Natural killer cell (primary cell): Measurements from ENCODE around the gene PADI1. TPM values are rescaled to one million over a fixed set of nuclear protein-coding genes. Genes with fewer than 3 reads are reported as not detected.

Experiments
- ATAC-seq, 3 donors: fragments of 150-1000 bp in 2 of 3; fragments of 200-7000 bp in 1 of 3; cut with Tn5 transposase; 1 replicate in 1 of 3; 2 replicates in 2 of 3; pipeline ENCODE4 v1.10.0; 2021; ENCODE audit warnings: mild to moderate bottlenecking in 2 of 3, moderate library complexity in 2 of 3
- DNase-seq, 2 donors: peaks; one replicate each; pipeline versions ENCODE4 v3.0.0 to v3.0.0-alpha.2; 2013 to 2021; ENCODE audit warnings: mixed read lengths in 1 of 2
- H3K27ac ChIP-seq: one replicate; pipeline ENCODE4 v1.5.1; 2013; ENCODE audit warnings: mild to moderate bottlenecking, low read length
- H3K27me3 ChIP-seq: one replicate; pipeline ENCODE4 v1.6.1; 2013; ENCODE audit warnings: low read length; ENCODE audit not compliant: control insufficient read depth, insufficient read depth
- H3K36me3 ChIP-seq: one replicate; pipeline ENCODE4 v1.6.1; 2013; ENCODE audit warnings: low read length; ENCODE audit not compliant: control insufficient read depth, insufficient read depth
- H3K4me1 ChIP-seq: one replicate; pipeline ENCODE4 v1.6.1; 2013; ENCODE audit warnings: low read length; ENCODE audit not compliant: control insufficient read depth, insufficient read depth
- H3K4me3 ChIP-seq: one replicate; pipeline ENCODE4 v1.5.1; 2013; ENCODE audit warnings: low read length
- H3K9me3 ChIP-seq: one replicate; pipeline ENCODE4 v1.6.1; 2013; ENCODE audit warnings: low read length; ENCODE audit not compliant: control insufficient read depth, insufficient read depth
- H3K27ac Mint-ChIP-seq, 2 donors: one replicate each; pipeline ENCODE4 v1.8.0; 2022; ENCODE audit warnings: mild to moderate bottlenecking in 2 of 2, mixed read lengths in 2 of 2, moderate library complexity in 1 of 2
- H3K27me3 Mint-ChIP-seq, 2 donors: one replicate each; pipeline ENCODE4 v1.8.0; 2022; ENCODE audit warnings: low read depth in 2 of 2, mixed read lengths in 2 of 2
- H3K36me3 Mint-ChIP-seq: one replicate; pipeline ENCODE4 v1.8.0; 2022; ENCODE audit warnings: mixed read lengths
- H3K4me1 Mint-ChIP-seq, 2 donors: one replicate each; pipeline ENCODE4 v1.8.0; 2022; ENCODE audit warnings: mixed read lengths in 2 of 2
- H3K4me3 Mint-ChIP-seq: one replicate; pipeline ENCODE4 v1.8.0; 2022; ENCODE audit warnings: mild to moderate bottlenecking, moderate library complexity, mixed read lengths
- H3K9me3 Mint-ChIP-seq, 2 donors: one replicate each; pipeline ENCODE4 v1.8.0; 2022; ENCODE audit warnings: mixed read lengths in 2 of 2
- WGBS: methylation state at CpG from one replicate; pipeline ENCODE4 v1.1.7; 2013; ENCODE audit warnings: missing lambda C conversion rate; ENCODE audit not compliant: insufficient coverage; 5-methylcytosine and 5-hydroxymethylcytosine counted together
- intact Hi-C: fragments of 100-400 bp; cut with micrococcal nuclease; formaldehyde crosslinking; loops from one replicate; pipeline ENCODE4 v1.14.2; 2022
- total RNA-seq, 4 donors: library from RNA; stranded (reverse); fragments of 120-200 nt in 1 of 4; gene quantifications; one replicate each; pipeline versions ENCODE4 v1.2.3 to v1.2.4, GENCODE V29; 2013 to 2022
- TF ChIP-seq, protein P1 (sequence below): fragments of 200-600 bp; IDR thresholded peaks from one replicate; pipeline ENCODE4 v1.8.0; 2022; ENCODE audit warnings: antibody characterized with exemption

Gene PADI1
- total RNA-seq, 3 donors from 2014 or later (not counting 1 experiment from before 2014, with no cell fraction given): not detected

DNA sequence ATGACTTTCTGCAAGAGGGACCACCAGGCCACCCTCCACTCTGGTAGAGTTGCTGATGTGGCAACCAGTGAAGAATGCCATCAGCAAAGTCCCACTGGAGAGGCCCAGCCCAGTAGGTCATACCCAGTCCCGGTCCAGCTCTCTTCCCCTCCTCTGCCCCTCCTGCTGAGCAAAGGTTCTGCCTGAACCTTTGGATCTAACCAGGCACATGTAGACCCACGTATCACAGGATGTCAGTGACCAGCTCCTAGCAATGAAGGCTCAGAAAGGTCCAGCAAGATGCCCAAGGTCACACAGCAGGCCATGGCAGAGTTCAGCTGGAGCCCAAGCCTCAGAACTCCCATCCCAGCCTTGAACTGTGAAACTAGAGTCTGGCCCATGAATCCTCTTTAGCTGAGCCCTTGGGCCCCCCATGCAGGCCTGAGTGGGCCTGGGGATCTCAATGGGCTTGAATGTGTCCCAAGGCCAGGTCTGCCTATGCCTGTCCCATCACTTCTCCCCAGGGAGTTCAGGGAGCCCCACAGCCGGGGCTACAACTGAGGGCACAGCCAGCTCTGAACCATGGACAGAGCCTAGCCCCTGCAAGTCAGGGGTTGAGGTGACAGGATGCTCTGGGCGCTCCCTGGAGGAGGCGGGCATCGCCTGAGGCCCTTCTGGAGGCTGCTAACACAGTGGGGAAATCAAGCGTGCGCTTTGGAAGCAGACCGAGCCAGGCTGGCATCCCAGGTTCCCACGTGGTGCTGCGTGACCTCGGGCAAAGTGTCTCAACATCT is 21.4 kb upstream of the PADI1 start:
- H3K27me3 Mint-ChIP-seq: peaks cover 7 to 9% of the 10 kb centered on the region in 2 donors
- WGBS: 93% methylated on average over 12 of the region's 12 CpGs
- H3K4me3 Mint-ChIP-seq: no peak overlapping the region

DNA sequence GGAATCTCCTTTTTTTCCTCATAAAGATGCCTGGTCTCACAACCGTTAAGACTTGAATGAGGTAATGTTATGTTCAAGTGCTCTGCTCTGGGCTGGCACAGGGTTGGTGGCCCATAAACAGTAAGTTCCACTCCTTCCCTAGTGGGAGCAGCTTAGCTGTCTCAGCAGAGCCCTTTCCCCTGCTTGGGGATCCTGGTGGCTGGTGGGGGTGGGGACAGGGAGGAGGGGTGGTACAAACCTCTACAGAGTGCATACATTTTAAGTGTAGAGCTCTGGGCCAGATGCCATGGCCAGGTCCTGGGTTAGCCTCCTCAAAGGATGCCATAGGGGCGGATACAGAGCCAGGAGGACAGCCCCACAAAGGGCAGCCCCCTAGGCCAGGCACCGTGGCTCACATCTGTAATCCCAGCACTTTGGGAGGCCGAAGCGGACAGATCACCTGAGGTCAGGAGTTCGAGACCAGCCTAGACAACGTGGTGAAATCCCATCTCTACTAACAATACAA is 20.7 kb upstream of the PADI1 start:
- TF ChIP-seq, protein P1, sequence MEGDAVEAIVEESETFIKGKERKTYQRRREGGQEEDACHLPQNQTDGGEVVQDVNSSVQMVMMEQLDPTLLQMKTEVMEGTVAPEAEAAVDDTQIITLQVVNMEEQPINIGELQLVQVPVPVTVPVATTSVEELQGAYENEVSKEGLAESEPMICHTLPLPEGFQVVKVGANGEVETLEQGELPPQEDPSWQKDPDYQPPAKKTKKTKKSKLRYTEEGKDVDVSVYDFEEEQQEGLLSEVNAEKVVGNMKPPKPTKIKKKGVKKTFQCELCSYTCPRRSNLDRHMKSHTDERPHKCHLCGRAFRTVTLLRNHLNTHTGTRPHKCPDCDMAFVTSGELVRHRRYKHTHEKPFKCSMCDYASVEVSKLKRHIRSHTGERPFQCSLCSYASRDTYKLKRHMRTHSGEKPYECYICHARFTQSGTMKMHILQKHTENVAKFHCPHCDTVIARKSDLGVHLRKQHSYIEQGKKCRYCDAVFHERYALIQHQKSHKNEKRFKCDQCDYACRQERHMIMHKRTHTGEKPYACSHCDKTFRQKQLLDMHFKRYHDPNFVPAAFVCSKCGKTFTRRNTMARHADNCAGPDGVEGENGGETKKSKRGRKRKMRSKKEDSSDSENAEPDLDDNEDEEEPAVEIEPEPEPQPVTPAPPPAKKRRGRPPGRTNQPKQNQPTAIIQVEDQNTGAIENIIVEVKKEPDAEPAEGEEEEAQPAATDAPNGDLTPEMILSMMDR: no peak
- Histone ChIP-seq H3K27me3 (no peaks in the 10 kb centered on the region), H3K27ac (no peak overlapping the region), H3K36me3 (no peaks in the 10 kb centered on the region), H3K4me3 (no peak overlapping the region), H3K9me3 (no peaks in the 10 kb centered on the region), H3K4me1 (peaks cover 11% of the 10 kb centered on the region)
- DNase-seq: no peak
- 93% methylated on average over 7 of the region's 7 CpGs for WGBS
- peaks cover 2 to 4% of the 10 kb centered on the region in 2 donors for H3K27me3 Mint-ChIP-seq
- H3K9me3 Mint-ChIP-seq: no peaks in the 10 kb centered on the region
- intact Hi-C loops: no loop called here
- H3K27ac Mint-ChIP-seq: no peak overlapping the region
- H3K36me3 Mint-ChIP-seq: no peaks in the 10 kb centered on the region
- no peak for ATAC-seq
- peaks cover 15 to 20% of the 10 kb centered on the region in 2 donors for H3K4me1 Mint-ChIP-seq
- no peak overlapping the region for H3K4me3 Mint-ChIP-seq

More for the DNA sequence above, 21.4 kb upstream of the PADI1 start:
- ATAC-seq (no peak), DNase-seq (no peak)
- Histone ChIP-seq H3K9me3 (no peaks in the 10 kb centered on the region), H3K36me3 (no peaks in the 10 kb centered on the region), H3K4me1 (peaks cover 11% of the 10 kb centered on the region), H3K27ac (no peak overlapping the region), H3K27me3 (no peaks in the 10 kb centered on the region), H3K4me3 (no peak overlapping the region)
- TF ChIP-seq, protein P1: no peak
- Mint-ChIP-seq H3K27ac (no peak overlapping the region), H3K4me1 (peaks cover 15 to 20% of the 10 kb centered on the region in 2 donors), H3K9me3 (no peaks in the 10 kb centered on the region), H3K36me3 (no peaks in the 10 kb centered on the region)
- intact Hi-C loops: no loop called here

DNA sequence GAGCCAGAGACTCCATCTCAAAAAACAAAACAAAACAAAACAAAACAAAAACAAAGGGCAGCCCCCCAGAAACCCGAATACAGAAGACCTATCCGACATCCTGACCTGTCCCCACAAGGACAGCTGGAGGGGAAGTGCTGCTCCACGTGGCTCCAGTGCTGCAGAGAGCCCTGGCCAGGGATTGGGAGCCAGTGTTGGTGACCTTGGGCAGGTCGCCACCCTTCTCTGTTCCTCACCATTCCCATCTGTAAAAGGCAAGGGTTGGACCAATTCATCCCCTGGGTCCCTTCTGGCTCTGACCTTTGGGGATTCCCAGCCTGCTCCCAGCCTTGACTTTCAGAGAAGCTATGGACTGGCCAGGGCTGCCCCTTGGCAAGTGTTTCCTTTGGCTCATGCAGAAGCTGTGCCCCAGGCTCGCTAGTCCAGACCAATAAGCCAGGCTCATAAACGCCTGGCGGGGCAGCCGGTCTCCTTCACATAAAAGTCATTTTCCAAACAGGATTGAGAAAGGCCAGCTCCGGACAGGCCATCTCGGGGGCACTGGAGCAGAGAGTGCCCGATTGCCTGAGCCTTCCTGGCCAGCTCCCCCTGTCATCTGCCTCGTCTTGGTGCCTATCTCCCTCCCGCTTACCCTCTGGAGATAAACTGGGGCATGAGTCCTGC is 20.0 kb upstream of the PADI1 start:
- no peaks in the 10 kb centered on the region for H3K27me3 ChIP-seq
- Mint-ChIP-seq H3K4me1 (peaks cover 15 to 20% of the 10 kb centered on the region in 2 donors), H3K9me3 (no peaks in the 10 kb centered on the region), H3K27ac (no peak overlapping the region), H3K4me3 (no peak overlapping the region), H3K27me3 (peaks cover 0 to 3% of the 10 kb centered on the region in 2 donors), H3K36me3 (no peaks in the 10 kb centered on the region)
- peaks cover 11% of the 10 kb centered on the region for H3K4me1 ChIP-seq
- H3K36me3 ChIP-seq: no peaks in the 10 kb centered on the region
- DNase-seq (no peak), ATAC-seq (no peak)
- intact Hi-C loops: no loop called here
- H3K4me3 ChIP-seq: no peak overlapping the region
- H3K27ac ChIP-seq: no peak overlapping the region
- WGBS: 85% methylated on average over 13 of the region's 13 CpGs
- H3K9me3 ChIP-seq: no peaks in the 10 kb centered on the region
- TF ChIP-seq, protein P1: no peak
